Breast epithelium (tissue), 3 donors: Measurements from ENCODE around the gene STAT1.

Source experiments
- CTCF ChIP-seq, 3 donors: fragments of 450-650 bp; IDR thresholded peaks; one replicate each; pipeline ENCODE4 v1.5.1; 2016 to 2017; ENCODE audit warnings: antibody characterized with exemption in 3 of 3, mild to moderate bottlenecking in 3 of 3, moderate library complexity in 3 of 3
- POLR2A ChIP-seq: fragments of 450-650 bp; IDR thresholded peaks from one replicate; pipeline ENCODE4 v1.6.1; 2016; ENCODE audit warnings: antibody characterized with exemption, mild to moderate bottlenecking, moderate library complexity
- POLR2AphosphoS5 ChIP-seq, 3 donors: sonication (generic); formaldehyde crosslinking; IDR thresholded peaks; one replicate each; pipeline ENCODE4 v1.6.1; 2017; ENCODE audit warnings: antibody characterized with exemption in 3 of 3

GRCh38 chr2:191045141-191045540 is 31.2 kb upstream of the STAT1 start:
- TF ChIP-seq CTCF (IDR thresholded peaks at IDR 0.05) (no peak), POLR2AphosphoS5 (IDR thresholded peaks at IDR 0.05) (no peak), POLR2A (no peak)
